Coronary artery (tissue), 2 donors: Measurements from ENCODE around the gene ZNF324.

Experiments used
- DNase-seq: peaks from one replicate; pipeline ENCODE4 v3.0.0-alpha.2; 2017; ENCODE audit warnings: low spot score
- H3K27ac ChIP-seq, 2 donors: fragments of 200-600 bp; sonication (generic); one replicate each; pipeline ENCODE4 v1.5.1; 2016 to 2019
- H3K4me3 ChIP-seq: fragments of 200-600 bp; sonication (generic); 2 replicates; pipeline ENCODE4 v1.5.1; 2016; ENCODE audit warnings: mild to moderate bottlenecking, moderate library complexity
- CTCF ChIP-seq: fragments of 200-600 bp; sonication (generic); IDR thresholded peaks from one replicate; pipeline ENCODE4 v1.5.1; 2019; ENCODE audit warnings: antibody characterized with exemption

ZNF324 gene

GRCh38 chr19:58450856-58451357, 16.0 kb upstream of the ZNF324 start:
- no peak for DNase-seq
- Histone ChIP-seq H3K27ac (no peak overlapping the region), H3K4me3 (peak overlapping the region; percentile 97)
- TF ChIP-seq CTCF, result no peak

GRCh38 chr19:58451358-58452101, 15.3 kb upstream of the ZNF324 start, which contains the start of gene ZNF324B:
TSS of gene ZNF324B (plus strand) at chr19:58451622. CDS start at chr19:58453702, 2,080 bp downstream.
- no peak for TF ChIP-seq CTCF
- Histone ChIP-seq H3K27ac (peak within 1 kb of the TSS in 1 of 2 donors; percentile 82), H3K4me3 (peak within 1 kb of the TSS; percentile 97)
- peak; percentile 98 for DNase-seq

DNA sequence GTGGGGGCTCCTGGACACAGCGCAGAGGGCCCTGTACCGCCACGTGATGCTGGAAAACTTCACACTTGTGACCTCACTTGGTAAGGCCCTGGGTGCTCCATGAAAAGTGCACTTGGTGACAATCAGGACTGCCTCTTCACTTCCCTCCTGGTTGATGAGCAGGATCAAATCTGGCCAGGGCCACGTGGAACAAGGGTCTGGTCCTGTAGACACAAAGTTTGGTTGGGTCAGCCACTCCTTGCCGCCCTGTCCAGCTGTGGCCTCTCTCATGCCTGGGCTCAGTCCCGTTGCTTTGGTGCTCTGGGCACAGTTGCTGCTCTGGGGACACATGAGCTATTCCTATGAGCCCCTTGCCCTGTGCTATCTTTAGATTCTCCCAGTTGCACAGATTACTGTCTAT, 13.1 kb upstream of the ZNF324 start:
- no peak for DNase-seq
- no peak for TF ChIP-seq CTCF
- no peak overlapping the region for H3K27ac ChIP-seq
- no peak overlapping the region for H3K4me3 ChIP-seq

DNA sequence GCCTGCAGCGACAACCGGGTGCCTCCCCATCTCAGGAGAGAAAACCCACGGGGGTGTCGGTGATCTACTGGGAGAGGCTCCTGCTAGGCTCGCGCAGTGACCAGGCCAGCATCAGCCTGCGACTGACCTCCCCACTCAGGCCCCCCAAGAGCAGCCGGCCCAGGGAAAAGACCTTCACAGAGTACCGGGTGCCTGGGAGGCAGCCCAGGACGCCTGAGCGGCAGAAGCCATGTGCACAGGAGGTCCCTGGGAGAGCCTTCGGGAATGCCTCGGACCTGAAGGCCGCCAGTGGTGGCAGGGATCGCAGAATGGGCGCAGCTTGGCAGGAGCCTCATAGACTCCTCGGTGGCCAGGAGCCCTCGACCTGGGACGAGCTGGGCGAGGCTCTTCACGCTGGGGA, 11.6 kb upstream of the ZNF324 start:
- no peak overlapping the region for H3K27ac ChIP-seq
- TF ChIP-seq CTCF, result no peak
- no peak for DNase-seq

GRCh38 chr19:58456111-58456510, 10.8 kb upstream of the ZNF324 start:
- DNase-seq, result no peak
- TF ChIP-seq CTCF, result no peak
- Histone ChIP-seq H3K4me3 (no peak overlapping the region), H3K27ac (no peak overlapping the region)

More for the DNA sequence above, 11.6 kb upstream of the ZNF324 start:
- no peak overlapping the region for H3K4me3 ChIP-seq

DNA sequence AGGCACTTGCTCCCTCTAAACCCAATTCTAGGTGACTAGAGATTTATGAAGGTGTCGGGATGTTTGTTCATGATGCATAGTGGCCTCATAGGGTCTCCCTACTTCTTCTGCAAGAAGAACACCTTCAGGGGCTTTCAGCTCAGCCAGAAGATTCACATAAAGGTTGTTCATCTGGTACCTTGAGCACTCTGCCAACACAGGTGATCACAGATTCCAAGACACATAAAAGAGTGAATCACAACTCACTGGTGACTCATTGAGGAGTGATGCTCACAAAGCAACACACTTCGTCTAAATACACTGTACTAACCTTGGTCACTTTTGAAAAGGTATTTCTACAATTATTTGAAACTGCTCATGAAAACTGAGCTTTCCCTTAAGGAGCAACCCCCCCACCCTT, 6.8 kb upstream of the ZNF324 start:
- no peak overlapping the region for H3K4me3 ChIP-seq
- DNase-seq, result no peak
- no peak for TF ChIP-seq CTCF

DNA sequence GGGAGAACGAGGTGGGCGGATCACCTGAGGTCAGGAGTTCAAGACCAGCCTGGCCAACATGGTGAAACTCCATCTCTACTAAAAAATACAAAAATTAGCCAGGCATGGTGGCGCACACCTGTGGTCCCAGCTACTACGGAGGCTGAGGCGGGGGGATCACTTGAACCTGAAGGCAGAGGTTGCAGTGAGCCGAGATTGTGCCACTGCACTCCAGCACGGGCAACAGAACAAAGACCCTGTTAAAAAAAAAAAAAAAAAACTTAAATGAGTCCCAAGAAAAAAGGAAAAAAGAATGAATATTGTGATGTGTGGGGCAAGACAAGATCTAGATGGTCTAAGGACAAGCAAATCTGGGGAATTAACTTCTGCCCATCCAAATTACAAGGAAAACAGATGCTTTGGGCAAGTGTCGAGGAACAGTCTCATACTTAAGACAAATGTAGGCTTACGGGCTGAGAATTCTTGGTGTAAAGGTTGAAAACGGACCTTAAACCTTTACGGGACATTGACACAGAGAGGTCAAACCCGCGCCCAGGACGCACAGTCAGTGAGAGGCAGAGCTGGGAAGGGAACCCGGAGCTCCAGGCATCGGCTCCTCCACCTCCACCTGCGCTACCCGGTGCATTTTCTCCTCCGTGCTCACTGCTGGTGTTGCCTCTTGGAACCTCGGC, 656 bp upstream of the ZNF324 start:
- DNase-seq, result no peak
- Histone ChIP-seq H3K4me3 (peak overlapping the region; percentile 82), H3K27ac (no peak overlapping the region)
- no peak for TF ChIP-seq CTCF

More for the DNA sequence above, 6.8 kb upstream of the ZNF324 start:
- H3K27ac ChIP-seq, result no peak overlapping the region
